GM12892 (cell line): ENCODE measurements around the gene ADAM15.

Source experiments
- DNase-seq: peaks from one replicate; pipeline ENCODE4 v3.0.0; 2011; ENCODE audit not compliant: insufficient read length
- FAIRE-seq: peaks from 2 replicates; lab custom pipeline; 2011; peaks lifted over from hg19 to GRCh38; lab: Jason Lieb, UNC
- POLR2A ChIP-seq: IDR thresholded peaks from 2 replicates; pipeline ENCODE4 v1.6.1; 2011; ENCODE audit warnings: low read depth, low read length, control low read depth
- POLR2AphosphoS5 ChIP-seq: IDR thresholded peaks from 2 replicates; pipeline ENCODE4 v1.6.1; 2011; ENCODE audit warnings: low read depth, low read length, control low read depth
- TAF1 ChIP-seq: IDR thresholded peaks from 2 replicates; pipeline ENCODE4 v1.6.1; 2011; ENCODE audit warnings: low read depth, mild to moderate bottlenecking, control low read depth, low read length, borderline replicate concordance

ADAM15 gene

GRCh38 chr1:155012776-155013602 is 38.1 kb upstream of the ADAM15 start:
- TF ChIP-seq TAF1 (no peak), POLR2A (no peak), POLR2AphosphoS5 (no peak)
- no peak for FAIRE-seq

GRCh38 chr1:155013632-155014031 is 37.5 kb upstream of the ADAM15 start:
- TF ChIP-seq TAF1 (no peak), POLR2AphosphoS5 (no peak), POLR2A (no peak)
- no peak for FAIRE-seq
- DNase-seq: no peak

More at GRCh38 chr1:155012776-155013602, 38.1 kb upstream of the ADAM15 start:
- DNase-seq: no peak

GRCh38 chr1:155014709-155015508 is 36.2 kb upstream of the ADAM15 start:
- DNase-seq (no peak), FAIRE-seq (no peak)
- TF ChIP-seq TAF1 (no peak), POLR2A (no peak), POLR2AphosphoS5 (no peak)

GRCh38 chr1:155015527-155016230 is 35.4 kb upstream of the ADAM15 start:
- FAIRE-seq (no peak), DNase-seq (no peak)

GRCh38 chr1:155016231-155016831 is 34.8 kb upstream of the ADAM15 start:
- DNase-seq (no peak), FAIRE-seq (no peak)
- TF ChIP-seq POLR2AphosphoS5 (no peak), POLR2A (no peak), TAF1 (no peak)

More at GRCh38 chr1:155015527-155016230, 35.4 kb upstream of the ADAM15 start:
- TF ChIP-seq POLR2A (no peak), POLR2AphosphoS5 (no peak), TAF1 (no peak)

GRCh38 chr1:155017041-155017945 is 33.8 kb upstream of the ADAM15 start:
- peak; percentile 82 for FAIRE-seq
- no peak for TF ChIP-seq POLR2AphosphoS5
- no peak for TF ChIP-seq TAF1
- TF ChIP-seq POLR2A: 0 out of 2 replicates have a peak, but pooled peaks have one; percentile 43
- DNase-seq: peak; percentile 88

- no peak for FAIRE-seq
- no peak for DNase-seq
Measured at GRCh38 chr1:155017946-155018316, 33.2 kb upstream of the ADAM15 start.

GRCh38 chr1:155018617-155019348 is 32.3 kb upstream of the ADAM15 start:
- no peak for TF ChIP-seq POLR2AphosphoS5
- TF ChIP-seq POLR2A: no peak
- TF ChIP-seq TAF1: no peak
- DNase-seq (no peak), FAIRE-seq (no peak)

More at GRCh38 chr1:155017946-155018316, 33.2 kb upstream of the ADAM15 start:
- TF ChIP-seq POLR2A (no peak), POLR2AphosphoS5 (no peak), TAF1 (no peak)

- no peak for FAIRE-seq
- TF ChIP-seq POLR2A: no peak
- no peak for TF ChIP-seq TAF1
- no peak for TF ChIP-seq POLR2AphosphoS5
- no peak for DNase-seq
Measured at GRCh38 chr1:155019377-155020245, 31.5 kb upstream of the ADAM15 start.
